ENCODE data around the gene RCC1.

The RCC1 gene

GRCh38 chr1:28552758-28553663, 47.2 kb downstream of the RCC1 start, which contains the start of gene TRNAU1AP:
Gene TRNAU1AP, plus strand, starts transcription at chr1:28553085. Its CDS starts 26 bp downstream, at chr1:28553111.
- TF ChIP-seq, protein P1, sequence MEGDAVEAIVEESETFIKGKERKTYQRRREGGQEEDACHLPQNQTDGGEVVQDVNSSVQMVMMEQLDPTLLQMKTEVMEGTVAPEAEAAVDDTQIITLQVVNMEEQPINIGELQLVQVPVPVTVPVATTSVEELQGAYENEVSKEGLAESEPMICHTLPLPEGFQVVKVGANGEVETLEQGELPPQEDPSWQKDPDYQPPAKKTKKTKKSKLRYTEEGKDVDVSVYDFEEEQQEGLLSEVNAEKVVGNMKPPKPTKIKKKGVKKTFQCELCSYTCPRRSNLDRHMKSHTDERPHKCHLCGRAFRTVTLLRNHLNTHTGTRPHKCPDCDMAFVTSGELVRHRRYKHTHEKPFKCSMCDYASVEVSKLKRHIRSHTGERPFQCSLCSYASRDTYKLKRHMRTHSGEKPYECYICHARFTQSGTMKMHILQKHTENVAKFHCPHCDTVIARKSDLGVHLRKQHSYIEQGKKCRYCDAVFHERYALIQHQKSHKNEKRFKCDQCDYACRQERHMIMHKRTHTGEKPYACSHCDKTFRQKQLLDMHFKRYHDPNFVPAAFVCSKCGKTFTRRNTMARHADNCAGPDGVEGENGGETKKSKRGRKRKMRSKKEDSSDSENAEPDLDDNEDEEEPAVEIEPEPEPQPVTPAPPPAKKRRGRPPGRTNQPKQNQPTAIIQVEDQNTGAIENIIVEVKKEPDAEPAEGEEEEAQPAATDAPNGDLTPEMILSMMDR (IDR thresholded peaks at IDR 0.05) = no peak

DNA sequence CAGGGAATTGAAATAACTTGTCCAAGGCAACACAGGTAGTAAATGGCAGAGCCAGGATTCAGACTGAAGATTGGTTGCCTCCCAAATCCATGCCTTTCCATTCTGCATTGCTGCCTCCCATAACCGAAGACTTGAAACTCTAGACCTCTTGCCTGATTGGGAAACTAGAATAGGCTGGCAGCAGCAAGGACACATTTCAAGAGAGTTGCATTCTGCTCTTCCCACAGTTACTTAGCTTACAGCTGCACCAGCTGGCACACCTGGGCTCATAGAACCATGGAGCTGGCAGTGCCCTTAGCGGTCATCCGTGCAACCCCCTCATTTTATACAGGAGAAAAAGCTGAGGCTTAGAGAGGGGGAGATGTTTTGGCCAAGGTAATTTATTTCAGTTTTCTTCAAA, 55.0 kb downstream of the RCC1 start:
- TF ChIP-seq, protein P1 (IDR thresholded peaks at IDR 0.05) = no peak

- TF ChIP-seq, protein P1 (IDR thresholded peaks at IDR 0.05) = no peak
Measured at GRCh38 chr1:28564310-28564709, 58.5 kb downstream of the RCC1 start.

- TF ChIP-seq, protein P1 (IDR thresholded peaks at IDR 0.05) = no peak
Measured at GRCh38 chr1:28565040-28565439, 59.2 kb downstream of the RCC1 start.

- TF ChIP-seq, protein P1 (IDR thresholded peaks at IDR 0.05) = no peak
Measured at GRCh38 chr1:28565726-28566125, 59.9 kb downstream of the RCC1 start.

DNA sequence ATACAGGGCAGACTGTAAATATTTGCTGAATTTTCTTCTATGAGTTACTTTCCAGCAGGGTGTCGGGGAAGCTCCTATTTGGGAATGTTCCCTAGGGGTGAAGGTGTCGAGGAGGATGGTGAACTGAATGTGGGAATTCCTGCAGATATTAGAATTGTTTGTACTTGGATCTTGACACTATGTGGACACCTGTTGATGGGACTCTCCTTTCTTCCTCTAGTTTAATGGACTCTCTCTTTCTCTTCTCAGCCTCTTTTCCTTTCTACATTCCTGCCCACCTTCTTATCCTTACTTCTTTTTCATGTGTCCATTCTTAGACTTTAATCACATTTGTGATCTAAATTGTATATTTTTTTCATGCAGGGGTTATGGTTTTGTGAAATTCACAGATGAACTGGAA, 61.1 kb downstream of the RCC1 start:
- TF ChIP-seq, protein P1 (IDR thresholded peaks at IDR 0.05) = no peak

GRCh38 chr1:28571911-28572310, 66.1 kb downstream of the RCC1 start:
- TF ChIP-seq, protein P1 (IDR thresholded peaks at IDR 0.05) = no peak
